Measurements from ENCODE around the gene VIT. TPM values are rescaled to one million over a fixed set of nuclear protein-coding genes. Genes with fewer than 3 reads are reported as not detected.

VIT gene
- total RNA-seq, 1 experiment from 2014 or later, result not detected

GRCh38 chr2:36672199-36672598 is 24.3 kb upstream of the VIT start:
- H3K4me2 ChIP-seq (ENCODE audit: low read length), result no peak overlapping the region
- H3K9ac ChIP-seq (ENCODE audit: low read length), result no peak overlapping the region
- peaks cover 3% of the 10 kb centered on the region; the same call in 1 of the 2 replicates for H3K4me1 ChIP-seq (ENCODE audit: insufficient read depth, low read length)
- H3K27ac ChIP-seq (ENCODE audit: low read length), result no peak overlapping the region
- H3K36me3 ChIP-seq (ENCODE audit: low read depth, low read length), result no peaks in the 10 kb centered on the region
- ChIA-PET CTCF (interaction anchor here (0.6 to 0.7 kb wide), 3 partner anchors 8 to 109 kb away, joined by 3 to 4 read pairs (median 3); no protein-coding TSS in a partner anchor), POLR2A (ENCODE audit: unreplicated experiment) (interaction anchor here (0.7 kb wide), 1 partner anchor 315 kb away, joined by 3 read pairs; no protein-coding TSS in a partner anchor)
- DNase-seq (peak; percentile 67), ATAC-seq (peak; percentile 82)
- no peaks in the 10 kb centered on the region for H3K9me3 ChIP-seq (ENCODE audit: low read length)
- H4K20me1 ChIP-seq (ENCODE audit: low read length), result no peaks in the 10 kb centered on the region
- no peaks in the 10 kb centered on the region for H3K27me3 ChIP-seq (ENCODE audit: low read length)
- no TSS peak for BruUV-seq (replicated peaks)
- no peak overlapping the region for H3K4me3 ChIP-seq (ENCODE audit: low read length)
- intact Hi-C loops (cut with micrococcal nuclease), result loop anchor here (10.0 kb wide), 2 partner anchors 113 to 697 kb away; no protein-coding TSS in a partner anchor
- H3K79me2 ChIP-seq (ENCODE audit: low read length), result no peaks in the 10 kb centered on the region
- no peaks in the 10 kb centered on the region for H3F3A ChIP-seq (ENCODE audit: low read length, unreplicated experiment)
- no peaks in the 10 kb centered on the region for H3K9me2 ChIP-seq (replicated peaks; ENCODE audit: low read length)
- peak; percentile 86 for TF ChIP-seq CTCF (conservative IDR thresholded peaks at IDR 0.05; ENCODE audit: low read depth, low read length)
- TF ChIP-seq EZH2 (IDR thresholded peaks at IDR 0.05; ENCODE audit: low read length, unreplicated experiment), result no peak
- H2AFZ ChIP-seq (ENCODE audit: low read length), result no peak overlapping the region

GRCh38 chr2:36675579-36676282 is 20.8 kb upstream of the VIT start:
- Histone ChIP-seq H3K79me2 (ENCODE audit: low read length) (no peaks in the 10 kb centered on the region), H3K4me2 (ENCODE audit: low read length) (no peak overlapping the region), H3K4me1 (ENCODE audit: insufficient read depth, low read length) (peaks cover 9% of the 10 kb centered on the region; the same call in 1 of the 2 replicates), H3K4me3 (ENCODE audit: low read length) (no peak overlapping the region), H2AFZ (ENCODE audit: low read length) (no peak overlapping the region), H4K20me1 (ENCODE audit: low read length) (no peaks in the 10 kb centered on the region), H3K27ac (ENCODE audit: low read length) (no peak overlapping the region; the same call in 1 of the 2 replicates), H3K9ac (ENCODE audit: low read length) (no peak overlapping the region), H3K9me3 (ENCODE audit: low read length) (0 out of 2 replicates have a peak, but pooled peaks cover 7% of the 10 kb centered on the region), H3K9me2 (replicated peaks; ENCODE audit: low read length) (no peaks in the 10 kb centered on the region), H3F3A (ENCODE audit: low read length, unreplicated experiment) (no peaks in the 10 kb centered on the region), H3K36me3 (ENCODE audit: low read depth, low read length) (no peaks in the 10 kb centered on the region), H3K27me3 (ENCODE audit: low read length) (no peaks in the 10 kb centered on the region)
- ChIA-PET POLR2A (ENCODE audit: unreplicated experiment) (no interaction called here), CTCF (no interaction called here)
- BruUV-seq (replicated peaks), result no TSS peak
- TF ChIP-seq EZH2phosphoT487 (IDR thresholded peaks at IDR 0.05; ENCODE audit: borderline replicate concordance, low read length) (no peak), EZH2 (IDR thresholded peaks at IDR 0.05; ENCODE audit: low read length, unreplicated experiment) (no peak), CTCF (conservative IDR thresholded peaks at IDR 0.05; ENCODE audit: low read depth, low read length) (no peak)
- ATAC-seq, result peak; percentile 49
- intact Hi-C loops (cut with micrococcal nuclease), result loop anchor here (10.0 kb wide), 2 partner anchors 109 to 701 kb away; no protein-coding TSS in a partner anchor
- peak; percentile 66 for DNase-seq

- H3F3A ChIP-seq (ENCODE audit: low read length, unreplicated experiment), result no peaks in the 10 kb centered on the region
- no peaks in the 10 kb centered on the region for H3K27me3 ChIP-seq (ENCODE audit: low read length)
- ChIA-PET CTCF (no interaction called here), POLR2A (ENCODE audit: unreplicated experiment) (no interaction called here)
- no peak overlapping the region; the same call in 1 of the 2 replicates for H3K27ac ChIP-seq (ENCODE audit: low read length)
- intact Hi-C loops (cut with micrococcal nuclease), result loop anchor here (10.0 kb wide), 2 partner anchors 108 to 702 kb away; no protein-coding TSS in a partner anchor
- H3K4me1 ChIP-seq (ENCODE audit: insufficient read depth, low read length), result peaks cover 9% of the 10 kb centered on the region; the same call in 1 of the 2 replicates
- no peak overlapping the region for H2AFZ ChIP-seq (ENCODE audit: low read length)
- H4K20me1 ChIP-seq (ENCODE audit: low read length), result no peaks in the 10 kb centered on the region
- 0 out of 2 replicates have a peak, but pooled peaks cover 7% of the 10 kb centered on the region for H3K9me3 ChIP-seq (ENCODE audit: low read length)
- no peaks in the 10 kb centered on the region for H3K79me2 ChIP-seq (ENCODE audit: low read length)
- no peak overlapping the region for H3K9ac ChIP-seq (ENCODE audit: low read length)
- no TSS peak for BruUV-seq (replicated peaks)
- no peak for TF ChIP-seq EZH2 (IDR thresholded peaks at IDR 0.05; ENCODE audit: low read length, unreplicated experiment)
- no peak for TF ChIP-seq CTCF (conservative IDR thresholded peaks at IDR 0.05; ENCODE audit: low read depth, low read length)
- TF ChIP-seq EZH2phosphoT487 (IDR thresholded peaks at IDR 0.05; ENCODE audit: borderline replicate concordance, low read length), result no peak
- ATAC-seq (no peak), DNase-seq (no peak)
- no peaks in the 10 kb centered on the region for H3K36me3 ChIP-seq (ENCODE audit: low read depth, low read length)
- H3K4me2 ChIP-seq (ENCODE audit: low read length), result no peak overlapping the region
- no peak overlapping the region for H3K4me3 ChIP-seq (ENCODE audit: low read length)
- no peaks in the 10 kb centered on the region for H3K9me2 ChIP-seq (replicated peaks; ENCODE audit: low read length)
Measured at GRCh38 chr2:36676364-36676763, 20.1 kb upstream of the VIT start.
